Esophagus squamous epithelium (tissue), 5 donors: ENCODE measurements around the gene BLOC1S1. TPM values are rescaled to one million over a fixed set of nuclear protein-coding genes. Genes with fewer than 3 reads are reported as not detected.

Source experiments
- DNase-seq: peaks from one replicate; lab custom pipeline; 2025; lab: John Stamatoyannopoulos, UW
- H3K27ac ChIP-seq, 4 donors: fragments of 200-600 bp; sonication (generic); one replicate each; pipeline ENCODE4 v1.5.1; 2016 to 2019; ENCODE audit warnings: mild to moderate bottlenecking in 1 of 4
- H3K27me3 ChIP-seq, 4 donors: fragments of 200-600 bp; sonication (generic); 1 replicate in 3 of 4; 2 replicates in 1 of 4; pipeline versions ENCODE4 v1.5.1 to v1.6.0; 2017 to 2021; ENCODE audit warnings: antibody characterized with exemption in 1 of 4
- H3K36me3 ChIP-seq, 3 donors: fragments of 200-600 bp; sonication (generic); one replicate each; pipeline ENCODE4 v1.5.1; 2016 to 2019
- H3K4me1 ChIP-seq, 3 donors: fragments of 200-600 bp; sonication (generic); one replicate each; pipeline ENCODE4 v1.5.1; 2017 to 2019
- H3K4me3 ChIP-seq, 4 donors: fragments of 200-600 bp; sonication (generic); 1 replicate in 3 of 4; 2 replicates in 1 of 4; pipeline ENCODE4 v1.5.1; 2016 to 2019; ENCODE audit warnings: mild to moderate bottlenecking in 2 of 4, moderate library complexity in 1 of 4
- H3K9me3 ChIP-seq, 3 donors: fragments of 200-600 bp; sonication (generic); one replicate each; pipeline ENCODE4 v1.5.1; 2016 to 2019
- POLR2A ChIP-seq, 4 donors: fragments of 450-650 bp; IDR thresholded peaks; one replicate each; pipeline ENCODE4 v1.6.1; 2017; ENCODE audit warnings: antibody characterized with exemption in 4 of 4, mild to moderate bottlenecking in 4 of 4, moderate library complexity in 3 of 4
- WGBS, 2 donors: methylation state at CpG; one replicate each; pipeline ENCODE4 v1.1.5; 2018; 5-methylcytosine and 5-hydroxymethylcytosine counted together
- intact Hi-C: fragments of 100-400 bp; cut with DNase I; formaldehyde crosslinking; loops from one replicate; pipeline ENCODE4 v1.15.0; 2022
- total RNA-seq, 4 donors: library from RNA; depleted of rRNA; stranded (reverse); fragments of >200 nt; gene quantifications; one replicate each; pipeline ENCODE4 v1.1.0, GENCODE V29; 2016
- TF ChIP-seq, protein P1 (sequence below), 6 experiments: fragments of 450-650 bp in 4 of 6; fragments of 200-600 bp in 2 of 6; sonication (generic) in 2 of 6; IDR thresholded peaks; one replicate each; pipeline ENCODE4 v1.5.1; 2016 to 2019; ENCODE audit warnings: antibody characterized with exemption in 6 of 6, mild to moderate bottlenecking in 4 of 6, moderate library complexity in 4 of 6
- donor health status: DM: yes; HTN: yes; CAD: no.

Gene BLOC1S1
- total RNA-seq, 4 donors from 2014 or later: 117 to 211 (median 178) TPM

DNA sequence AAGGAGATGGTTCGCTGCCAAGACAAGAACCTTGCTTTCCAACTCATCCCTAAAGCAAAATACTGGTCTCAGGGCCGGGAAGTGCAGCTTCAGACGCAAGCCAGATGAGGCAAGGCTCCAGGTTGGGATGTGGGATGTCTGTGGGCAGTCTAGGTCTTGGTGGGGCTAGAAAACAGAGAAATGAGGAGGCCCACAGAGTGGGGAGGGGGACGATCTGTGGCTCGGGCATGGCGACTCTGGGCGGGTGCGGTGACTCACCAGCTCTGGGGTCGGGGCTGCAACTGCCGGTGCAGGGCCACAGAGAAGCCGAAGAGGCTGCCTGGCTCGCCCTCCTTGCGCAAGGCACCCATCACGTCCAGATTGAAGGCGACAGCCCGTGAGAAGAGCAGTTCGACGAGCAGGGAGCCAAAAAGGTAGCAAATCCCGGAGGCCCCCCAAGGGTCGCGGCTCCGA, 8.6 kb upstream of the BLOC1S1 start:
- Histone ChIP-seq H3K9me3 (no peaks in the 10 kb centered on the region), H3K27me3 (peaks cover 0 to 38% (median 1%) of the 10 kb centered on the region in 4 donors), H3K36me3 (no peaks in the 10 kb centered on the region), H3K4me1 (peaks cover 12 to 42% (median 15%) of the 10 kb centered on the region in 3 donors), H3K27ac (peak overlapping the region; percentile 50 to 88 (median 84)), H3K4me3 (peak overlapping the region; percentile 33 to 65 (median 58))
- no peak for TF ChIP-seq POLR2A (IDR thresholded peaks at IDR 0.05)
- TF ChIP-seq, protein P1, sequence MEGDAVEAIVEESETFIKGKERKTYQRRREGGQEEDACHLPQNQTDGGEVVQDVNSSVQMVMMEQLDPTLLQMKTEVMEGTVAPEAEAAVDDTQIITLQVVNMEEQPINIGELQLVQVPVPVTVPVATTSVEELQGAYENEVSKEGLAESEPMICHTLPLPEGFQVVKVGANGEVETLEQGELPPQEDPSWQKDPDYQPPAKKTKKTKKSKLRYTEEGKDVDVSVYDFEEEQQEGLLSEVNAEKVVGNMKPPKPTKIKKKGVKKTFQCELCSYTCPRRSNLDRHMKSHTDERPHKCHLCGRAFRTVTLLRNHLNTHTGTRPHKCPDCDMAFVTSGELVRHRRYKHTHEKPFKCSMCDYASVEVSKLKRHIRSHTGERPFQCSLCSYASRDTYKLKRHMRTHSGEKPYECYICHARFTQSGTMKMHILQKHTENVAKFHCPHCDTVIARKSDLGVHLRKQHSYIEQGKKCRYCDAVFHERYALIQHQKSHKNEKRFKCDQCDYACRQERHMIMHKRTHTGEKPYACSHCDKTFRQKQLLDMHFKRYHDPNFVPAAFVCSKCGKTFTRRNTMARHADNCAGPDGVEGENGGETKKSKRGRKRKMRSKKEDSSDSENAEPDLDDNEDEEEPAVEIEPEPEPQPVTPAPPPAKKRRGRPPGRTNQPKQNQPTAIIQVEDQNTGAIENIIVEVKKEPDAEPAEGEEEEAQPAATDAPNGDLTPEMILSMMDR (IDR thresholded peaks at IDR 0.05): no peak
- no peak for DNase-seq
- intact Hi-C loops: no loop called here
- WGBS, 2 donors: 15 to 25% methylated on average over 2 to 9 of the region's 22 CpGs

DNA sequence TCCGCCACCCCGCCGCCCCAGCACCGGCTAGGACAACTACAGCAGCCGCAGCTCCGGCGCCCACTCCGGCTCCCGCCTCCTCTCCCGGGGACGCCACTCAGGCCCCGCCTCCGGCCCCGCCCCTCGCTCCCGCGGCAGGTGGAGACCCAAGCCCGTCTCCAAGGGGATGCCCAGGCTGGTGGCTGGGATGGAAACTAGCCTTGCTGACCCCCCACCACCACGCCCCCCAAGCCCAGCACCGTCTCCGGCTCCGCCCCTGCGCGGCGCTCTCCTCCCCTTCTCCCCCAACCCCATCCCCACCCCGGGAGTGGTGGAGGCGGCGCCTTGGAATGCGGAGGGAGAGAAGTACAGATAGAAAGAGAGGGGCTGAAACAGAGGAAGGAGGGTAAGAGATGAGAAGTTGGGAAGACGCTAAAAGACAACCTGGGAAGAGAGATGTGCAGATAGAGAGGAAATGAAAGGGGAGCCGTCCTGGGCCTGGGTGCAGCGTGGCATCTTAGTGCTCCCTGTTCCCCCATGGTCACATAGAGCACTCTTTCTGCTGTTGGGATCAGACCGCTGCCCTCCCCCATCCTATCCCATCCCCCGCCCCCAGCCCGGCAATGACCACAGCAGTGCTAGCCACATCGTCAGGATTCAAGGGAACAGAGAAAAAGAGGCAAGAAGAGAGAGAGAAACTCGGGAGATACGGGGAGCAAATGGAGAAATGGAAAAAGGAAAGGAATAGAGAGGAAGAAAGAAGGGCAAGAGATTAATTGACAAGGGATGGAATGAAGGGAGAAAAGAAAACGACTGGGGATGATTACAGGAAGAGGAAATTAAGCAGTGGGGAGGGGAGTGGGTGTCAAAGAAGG, 7.8 kb upstream of the BLOC1S1 start, which contains the start of gene ITGA7:
ITGA7 (minus strand) TSS at position 64 of the 854 bp plus-strand sequence. CDS start 222 bp downstream, outside the sequence.
- intact Hi-C loops: no loop called here
- TF ChIP-seq, protein P1 (IDR thresholded peaks at IDR 0.05): no peak
- no peak for TF ChIP-seq POLR2A (IDR thresholded peaks at IDR 0.05)
- Histone ChIP-seq H3K27me3 (peaks cover 0 to 38% (median 1%) of the 10 kb centered on the region in 4 donors), H3K4me3 (peak within 1 kb of the TSS; percentile 33 to 65 (median 58)), H3K4me1 (peaks cover 12 to 49% (median 18%) of the 10 kb centered on the region in 3 donors), H3K27ac (peak within 1 kb of the TSS; percentile 50 to 88 (median 84)), H3K9me3 (no peaks in the 10 kb centered on the region), H3K36me3 (no peaks in the 10 kb centered on the region)
- DNase-seq: no peak
- WGBS, 2 donors: 0 to 7% methylated on average over 7 of the region's 39 CpGs

DNA sequence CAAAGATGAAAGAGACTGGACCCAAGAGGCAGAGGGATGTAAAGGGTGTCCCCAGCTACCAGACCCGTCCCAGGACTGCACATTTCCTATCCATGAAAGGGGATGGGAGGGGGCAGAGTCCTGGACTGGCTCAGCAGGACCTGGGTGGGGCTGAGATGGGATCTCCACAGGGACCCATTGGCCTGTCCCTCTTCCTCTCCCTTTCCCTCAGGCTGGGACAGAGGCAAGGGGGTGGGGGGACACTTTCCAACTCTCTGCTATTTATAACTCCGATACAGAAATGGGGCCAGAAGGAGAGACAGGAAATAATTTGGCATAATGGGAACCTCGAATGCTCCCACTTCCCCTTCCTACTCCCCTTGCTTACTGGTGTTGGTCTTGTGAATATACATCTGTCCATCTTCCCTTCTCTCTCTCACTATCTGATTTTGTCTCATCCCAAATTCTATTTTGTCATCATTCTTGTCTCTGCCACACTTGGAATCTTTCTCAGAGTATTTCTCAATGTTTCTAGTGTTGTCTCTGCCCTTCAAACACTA, 7.1 kb upstream of the BLOC1S1 start:
- intact Hi-C loops: no loop called here
- Histone ChIP-seq H3K4me3 (peak overlapping the region in 3 of 4 donors; percentile 56 to 65 (median 59)), H3K36me3 (no peaks in the 10 kb centered on the region), H3K27me3 (peaks cover 0 to 38% (median 1%) of the 10 kb centered on the region in 4 donors), H3K9me3 (no peaks in the 10 kb centered on the region), H3K4me1 (peaks cover 12 to 52% (median 21%) of the 10 kb centered on the region in 3 donors), H3K27ac (peak overlapping the region; percentile 50 to 87 (median 81))
- no peak for DNase-seq
- TF ChIP-seq, protein P1 (IDR thresholded peaks at IDR 0.05): no peak
- TF ChIP-seq POLR2A (IDR thresholded peaks at IDR 0.05): no peak
- 14 to 26% methylated on average over 3 of the region's 3 CpGs for WGBS, 2 donors

DNA sequence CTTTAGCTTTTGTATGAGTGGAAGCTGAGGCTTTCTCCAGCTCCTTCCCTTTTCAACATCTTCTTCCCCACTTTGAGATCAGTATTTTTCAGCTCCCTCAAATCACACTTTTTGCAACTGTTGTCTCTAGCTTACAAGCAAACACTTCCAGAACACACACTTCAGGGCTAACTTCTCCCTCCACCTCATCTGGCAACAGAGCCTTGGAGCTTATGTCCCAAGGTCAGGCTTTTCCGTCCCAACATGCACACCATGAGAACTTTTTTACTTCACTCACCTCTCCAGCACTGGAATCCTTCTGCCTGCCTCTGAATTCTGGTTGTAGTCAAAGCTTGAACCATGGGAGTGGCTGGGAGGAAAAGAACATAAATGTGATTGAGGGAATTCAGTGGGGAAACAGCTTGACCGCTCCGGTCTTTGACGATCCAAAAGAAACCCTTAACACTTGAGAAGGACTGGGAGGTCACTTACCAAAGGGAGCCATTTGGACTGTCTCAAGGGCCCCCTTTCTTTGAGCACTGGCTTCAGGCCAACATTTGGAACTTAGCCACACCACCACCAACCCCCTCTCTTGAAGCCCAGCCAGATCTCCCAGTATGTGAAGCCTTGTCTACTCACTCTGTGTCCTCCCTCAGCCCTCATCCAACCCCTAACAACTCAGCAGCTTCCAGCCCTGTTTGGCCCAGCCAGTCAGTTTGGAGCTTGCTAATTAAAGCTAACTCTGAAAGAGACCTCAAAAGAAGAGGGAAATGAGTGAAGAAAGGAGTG, 3.9 kb upstream of the BLOC1S1 start:
- H3K9me3 ChIP-seq: no peaks in the 10 kb centered on the region
- TF ChIP-seq POLR2A (IDR thresholded peaks at IDR 0.05): no peak
- TF ChIP-seq, protein P1 (IDR thresholded peaks at IDR 0.05): no peak
- peaks cover 21 to 59% (median 25%) of the 10 kb centered on the region in 3 donors for H3K4me1 ChIP-seq
- no peak overlapping the region for H3K4me3 ChIP-seq
- peaks cover 0 to 23% (median 0%) of the 10 kb centered on the region in 4 donors for H3K27me3 ChIP-seq
- DNase-seq: no peak
- no peaks in the 10 kb centered on the region for H3K36me3 ChIP-seq
- WGBS, 2 donors: 54 to 72% methylated on average over 4 of the region's 4 CpGs
- intact Hi-C loops: no loop called here
- peak overlapping the region; percentile 27 to 83 (median 60) for H3K27ac ChIP-seq
